ENCODE measurements around the gene IER5L. TPM values are rescaled to one million over a fixed set of nuclear protein-coding genes. Genes with fewer than 3 reads are reported as not detected.

Gene IER5L
- total RNA-seq, 2 donors from 2014 or later: 6.8 to 8.1 TPM

DNA sequence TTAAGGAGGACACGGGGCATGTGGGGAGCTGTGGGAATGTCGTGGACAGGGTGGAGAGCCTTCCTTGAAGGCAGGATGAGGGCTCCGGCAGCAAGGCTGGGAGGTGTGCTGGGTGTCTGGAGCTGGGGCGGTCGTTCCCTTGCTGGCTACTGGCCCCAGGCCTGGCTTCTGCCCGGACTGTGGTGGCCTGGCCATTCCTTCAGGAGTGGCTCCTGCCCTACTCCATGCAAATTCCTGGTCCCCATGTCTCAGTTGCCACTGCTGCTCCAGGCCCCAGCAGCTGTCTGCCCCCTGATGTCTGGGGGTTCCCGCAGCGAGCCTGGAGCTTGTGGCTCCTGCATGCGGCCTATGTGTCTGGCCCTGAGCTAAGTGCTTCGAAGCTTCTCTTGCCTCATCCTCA, 21.9 kb downstream of the IER5L start:
- no peak for DNase-seq
- Histone ChIP-seq H3K27me3 (ENCODE audit: control insufficient read depth, insufficient read depth, low read length, poor library complexity, severe bottlenecking) (no peaks in the 10 kb centered on the region), H3K4me3 (ENCODE audit: low read length) (no peak overlapping the region), H3K9me3 (ENCODE audit: control insufficient read depth, low read length) (no peaks in the 10 kb centered on the region), H3K27ac (ENCODE audit: low read depth, low read length) (no peak overlapping the region), H3K9ac (ENCODE audit: extremely low read depth, low read length, poor library complexity, severe bottlenecking) (no peak overlapping the region), H3K4me1 (ENCODE audit: control insufficient read depth, insufficient read depth, low read length) (no peaks in the 10 kb centered on the region), H3K36me3 (ENCODE audit: control insufficient read depth, insufficient read depth, low read length) (no peaks in the 10 kb centered on the region)
- H3K27me3 Mint-ChIP-seq (ENCODE audit: insufficient read depth): no peaks in the 10 kb centered on the region
- H3K4me3 Mint-ChIP-seq: no peak overlapping the region
- no peaks in the 10 kb centered on the region for H3K4me1 Mint-ChIP-seq
- TF ChIP-seq, protein P1, sequence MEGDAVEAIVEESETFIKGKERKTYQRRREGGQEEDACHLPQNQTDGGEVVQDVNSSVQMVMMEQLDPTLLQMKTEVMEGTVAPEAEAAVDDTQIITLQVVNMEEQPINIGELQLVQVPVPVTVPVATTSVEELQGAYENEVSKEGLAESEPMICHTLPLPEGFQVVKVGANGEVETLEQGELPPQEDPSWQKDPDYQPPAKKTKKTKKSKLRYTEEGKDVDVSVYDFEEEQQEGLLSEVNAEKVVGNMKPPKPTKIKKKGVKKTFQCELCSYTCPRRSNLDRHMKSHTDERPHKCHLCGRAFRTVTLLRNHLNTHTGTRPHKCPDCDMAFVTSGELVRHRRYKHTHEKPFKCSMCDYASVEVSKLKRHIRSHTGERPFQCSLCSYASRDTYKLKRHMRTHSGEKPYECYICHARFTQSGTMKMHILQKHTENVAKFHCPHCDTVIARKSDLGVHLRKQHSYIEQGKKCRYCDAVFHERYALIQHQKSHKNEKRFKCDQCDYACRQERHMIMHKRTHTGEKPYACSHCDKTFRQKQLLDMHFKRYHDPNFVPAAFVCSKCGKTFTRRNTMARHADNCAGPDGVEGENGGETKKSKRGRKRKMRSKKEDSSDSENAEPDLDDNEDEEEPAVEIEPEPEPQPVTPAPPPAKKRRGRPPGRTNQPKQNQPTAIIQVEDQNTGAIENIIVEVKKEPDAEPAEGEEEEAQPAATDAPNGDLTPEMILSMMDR (conservative IDR thresholded peaks at IDR 0.05): no peak
- peaks cover 25% of the 10 kb centered on the region for H3K36me3 Mint-ChIP-seq (ENCODE audit: low read depth)
- WGBS, 2 experiments (ENCODE audit: insufficient coverage in 1 of 2, insufficient read length in 1 of 2): 94 to 97% methylated on average over 7 to 10 of the region's 10 CpGs
- H3K27ac Mint-ChIP-seq: no peak overlapping the region
- H3K9me3 Mint-ChIP-seq: no peaks in the 10 kb centered on the region

DNA sequence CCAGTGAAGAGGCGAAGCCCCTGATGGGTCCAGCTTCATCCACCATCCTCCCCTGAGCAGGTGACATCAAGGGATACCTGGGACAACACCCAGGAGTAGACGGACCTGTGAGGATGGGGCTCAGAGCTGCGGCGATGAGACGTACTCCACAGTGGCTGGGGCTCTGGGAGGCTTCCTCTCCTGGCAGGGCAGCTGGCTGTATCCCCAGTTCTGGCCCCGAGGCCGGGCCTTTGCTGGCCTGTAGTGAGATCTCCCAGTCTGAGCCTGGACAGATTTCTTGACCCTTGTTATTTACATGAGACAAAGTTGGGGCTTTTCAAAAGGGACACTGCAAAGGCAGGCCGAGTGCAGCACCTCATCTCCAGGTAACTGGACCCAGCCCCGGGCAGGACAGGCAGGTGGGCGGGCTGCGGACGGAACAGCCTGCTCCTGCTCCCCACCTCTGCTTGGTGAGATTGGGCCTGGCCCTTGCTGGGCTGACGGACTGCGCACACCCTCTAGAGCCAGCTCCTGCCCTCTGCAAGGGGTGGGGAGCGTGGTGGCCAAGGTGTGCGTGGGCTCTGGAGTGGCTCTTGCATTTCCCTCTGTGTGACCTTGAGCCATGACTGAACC, 23.1 kb downstream of the IER5L start:
- no peaks in the 10 kb centered on the region for H3K4me1 Mint-ChIP-seq
- no peaks in the 10 kb centered on the region for H3K27me3 Mint-ChIP-seq (ENCODE audit: insufficient read depth)

DNA sequence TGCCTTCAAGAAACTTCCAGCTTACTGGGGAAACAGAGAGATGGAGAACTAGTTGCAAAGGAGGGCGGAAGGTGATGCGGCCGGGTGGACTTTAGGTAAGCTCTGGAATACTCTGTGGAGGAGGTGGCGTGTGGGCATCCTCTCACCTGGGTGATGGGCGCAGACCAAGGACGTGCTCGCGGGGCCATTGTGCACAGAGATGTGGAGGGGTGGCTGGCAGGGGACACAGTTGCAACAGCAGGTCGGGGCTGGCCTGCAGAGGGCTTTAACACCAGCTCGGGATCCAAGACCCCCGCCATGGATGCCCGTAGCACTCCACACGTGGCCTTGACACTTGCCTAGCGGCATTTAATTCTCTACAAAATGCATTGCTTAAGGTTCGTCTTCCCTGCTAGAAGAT, 26.6 kb downstream of the IER5L start:
- Mint-ChIP-seq H3K4me1 (no peaks in the 10 kb centered on the region), H3K27ac (no peak overlapping the region), H3K9me3 (no peaks in the 10 kb centered on the region), H3K4me3 (no peak overlapping the region), H3K27me3 (ENCODE audit: insufficient read depth) (no peaks in the 10 kb centered on the region), H3K36me3 (ENCODE audit: low read depth) (peaks cover 38% of the 10 kb centered on the region)
- Histone ChIP-seq H3K36me3 (ENCODE audit: control insufficient read depth, insufficient read depth, low read length) (peaks cover 22% of the 10 kb centered on the region), H3K27me3 (ENCODE audit: control insufficient read depth, insufficient read depth, low read length, poor library complexity, severe bottlenecking) (no peaks in the 10 kb centered on the region), H3K4me3 (ENCODE audit: low read length) (no peak overlapping the region), H3K9me3 (ENCODE audit: control insufficient read depth, low read length) (no peaks in the 10 kb centered on the region), H3K4me1 (ENCODE audit: control insufficient read depth, insufficient read depth, low read length) (no peaks in the 10 kb centered on the region), H3K9ac (ENCODE audit: extremely low read depth, low read length, poor library complexity, severe bottlenecking) (no peak overlapping the region), H3K27ac (ENCODE audit: low read depth, low read length) (no peak overlapping the region)
- 95 to 96% methylated on average over 10 to 15 of the region's 15 CpGs for WGBS, 2 experiments (ENCODE audit: insufficient coverage in 1 of 2, insufficient read length in 1 of 2)
- no peak for DNase-seq
- TF ChIP-seq, protein P1 (conservative IDR thresholded peaks at IDR 0.05): no peak

More for the DNA sequence above, 23.1 kb downstream of the IER5L start:
- Histone ChIP-seq H3K9me3 (ENCODE audit: control insufficient read depth, low read length) (no peaks in the 10 kb centered on the region), H3K27ac (ENCODE audit: low read depth, low read length) (no peak overlapping the region), H3K27me3 (ENCODE audit: control insufficient read depth, insufficient read depth, low read length, poor library complexity, severe bottlenecking) (no peaks in the 10 kb centered on the region), H3K9ac (ENCODE audit: extremely low read depth, low read length, poor library complexity, severe bottlenecking) (no peak overlapping the region), H3K36me3 (ENCODE audit: control insufficient read depth, insufficient read depth, low read length) (no peaks in the 10 kb centered on the region), H3K4me3 (ENCODE audit: low read length) (no peak overlapping the region), H3K4me1 (ENCODE audit: control insufficient read depth, insufficient read depth, low read length) (no peaks in the 10 kb centered on the region)
- Mint-ChIP-seq H3K9me3 (no peaks in the 10 kb centered on the region), H3K27ac (no peak overlapping the region), H3K36me3 (ENCODE audit: low read depth) (peaks cover 26% of the 10 kb centered on the region), H3K4me3 (no peak overlapping the region)
- TF ChIP-seq, protein P1 (conservative IDR thresholded peaks at IDR 0.05): no peak
- no peak for DNase-seq
- WGBS, 2 experiments (ENCODE audit: insufficient coverage in 1 of 2, insufficient read length in 1 of 2): 96% methylated on average over 11 to 16 of the region's 16 CpGs

All from endodermal cell (in vitro differentiated cells).